Measurements from ENCODE around the gene CFAP126.

CFAP126 gene

DNA sequence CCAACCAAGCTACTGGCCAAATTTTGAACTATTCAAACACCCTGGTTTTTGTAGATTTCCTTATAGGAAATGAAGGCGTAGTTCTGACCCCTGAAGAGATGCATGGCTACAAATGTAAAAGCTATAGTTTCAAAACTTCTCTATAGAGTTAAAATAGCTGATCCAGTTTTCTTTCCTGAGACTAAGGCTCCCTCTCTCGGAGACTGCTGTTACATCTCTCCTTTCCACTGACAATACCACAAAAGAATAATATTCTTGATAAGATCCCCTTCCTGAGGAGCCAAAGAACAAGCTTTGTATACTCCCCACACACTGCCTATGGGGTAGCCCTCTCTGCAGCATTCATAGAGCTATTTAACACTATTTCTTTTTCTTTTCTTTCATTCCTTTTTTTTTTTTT, 6.7 kb upstream of the CFAP126 start:
- Histone ChIP-seq H3K36me3 (ENCODE audit: control insufficient read depth, low read depth, low read length) (no peaks in the 10 kb centered on the region), H3K4me3 (ENCODE audit: low read length) (no peak overlapping the region), H3K27me3 (ENCODE audit: control insufficient read depth, insufficient read depth, low read length) (no peaks in the 10 kb centered on the region), H3K4me1 (ENCODE audit: control insufficient read depth, low read depth, low read length) (no peaks in the 10 kb centered on the region), H3K9me3 (ENCODE audit: control insufficient read depth, low read depth, low read length) (no peaks in the 10 kb centered on the region), H3K27ac (ENCODE audit: low read length) (no peak overlapping the region), H3K9ac (ENCODE audit: low read length) (no peak overlapping the region)

DNA sequence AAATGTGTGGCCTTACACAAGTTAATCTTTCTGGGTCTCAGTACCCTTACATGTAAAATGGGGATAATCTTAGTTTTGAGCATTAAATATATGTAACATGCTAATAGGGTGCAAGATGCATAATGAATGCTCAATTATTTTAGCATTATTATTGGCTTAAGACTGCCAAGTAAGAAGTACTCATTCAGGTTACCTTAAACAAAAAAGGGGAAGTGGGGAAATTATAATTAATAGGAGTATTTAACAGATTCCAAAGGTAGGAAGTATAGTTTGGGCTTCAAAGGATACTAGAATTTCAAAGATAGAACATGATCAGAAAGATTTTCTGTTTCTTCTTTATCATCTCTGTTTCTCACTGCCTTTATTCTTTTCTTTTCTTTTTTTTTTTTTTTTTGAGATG, 5.8 kb upstream of the CFAP126 start:
- Histone ChIP-seq H3K4me1 (ENCODE audit: control insufficient read depth, low read depth, low read length) (no peaks in the 10 kb centered on the region), H3K4me3 (ENCODE audit: low read length) (no peak overlapping the region)

DNA sequence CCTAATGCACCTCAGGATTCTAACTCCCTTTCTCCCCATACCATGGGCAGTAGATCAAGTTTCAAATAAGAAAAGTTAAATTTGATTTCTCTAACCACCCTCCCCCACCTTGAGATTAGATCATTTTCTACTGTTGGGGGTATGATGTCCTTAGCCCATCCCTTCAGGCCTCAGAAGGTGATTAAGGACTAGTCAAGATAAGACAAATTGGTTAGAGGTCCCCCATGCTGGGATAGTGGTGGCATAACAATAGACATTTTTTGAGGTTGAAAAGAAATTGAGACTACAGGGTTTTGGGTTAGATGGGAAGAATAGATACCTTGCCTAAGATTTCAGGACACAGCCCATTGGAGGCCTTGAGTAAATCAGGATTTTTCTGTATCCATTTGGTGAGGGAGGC, 2.5 kb downstream of the CFAP126 start:
- no peak overlapping the region for H3K27ac ChIP-seq (ENCODE audit: low read length)
- H3K9me3 ChIP-seq (ENCODE audit: control insufficient read depth, low read depth, low read length) = no peaks in the 10 kb centered on the region
- peaks cover 10% of the 10 kb centered on the region for H3K4me1 ChIP-seq (ENCODE audit: control insufficient read depth, low read depth, low read length)
- H3K4me3 ChIP-seq (ENCODE audit: low read length) = no peak overlapping the region
- H3K36me3 ChIP-seq (ENCODE audit: control insufficient read depth, low read depth, low read length) = peaks cover 8% of the 10 kb centered on the region
- no peak overlapping the region for H3K9ac ChIP-seq (ENCODE audit: low read length)
- no peaks in the 10 kb centered on the region for H3K27me3 ChIP-seq (ENCODE audit: control insufficient read depth, insufficient read depth, low read length)

More for the DNA sequence above, 5.8 kb upstream of the CFAP126 start:
- Histone ChIP-seq H3K27me3 (ENCODE audit: control insufficient read depth, insufficient read depth, low read length) (no peaks in the 10 kb centered on the region), H3K9me3 (ENCODE audit: control insufficient read depth, low read depth, low read length) (no peaks in the 10 kb centered on the region), H3K27ac (ENCODE audit: low read length) (no peak overlapping the region), H3K36me3 (ENCODE audit: control insufficient read depth, low read depth, low read length) (no peaks in the 10 kb centered on the region), H3K9ac (ENCODE audit: low read length) (no peak overlapping the region)

DNA sequence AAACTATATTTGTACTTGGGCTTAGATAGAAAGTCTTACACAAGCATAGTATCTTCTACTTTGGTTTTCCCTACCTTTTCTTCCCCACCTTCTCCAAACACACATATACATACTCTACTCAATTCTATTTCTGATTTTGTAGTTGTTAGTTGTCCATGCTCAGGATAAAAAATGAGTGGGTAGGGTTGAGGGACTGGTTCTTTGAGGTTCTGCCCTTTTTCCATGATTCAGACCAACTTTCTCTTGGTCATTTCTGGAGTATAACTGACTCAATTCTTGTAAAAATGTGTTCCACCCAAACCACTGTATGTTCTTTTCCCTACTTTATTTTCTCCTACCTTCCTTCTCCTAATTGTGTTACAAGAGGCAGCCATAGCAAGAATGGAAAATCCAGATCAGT, 3.3 kb downstream of the CFAP126 start:
- H3K4me3 ChIP-seq (ENCODE audit: low read length) = no peak overlapping the region
- H3K9me3 ChIP-seq (ENCODE audit: control insufficient read depth, low read depth, low read length) = no peaks in the 10 kb centered on the region
- H3K36me3 ChIP-seq (ENCODE audit: control insufficient read depth, low read depth, low read length) = peaks cover 8% of the 10 kb centered on the region
- H3K27me3 ChIP-seq (ENCODE audit: control insufficient read depth, insufficient read depth, low read length) = no peaks in the 10 kb centered on the region
- no peak overlapping the region for H3K27ac ChIP-seq (ENCODE audit: low read length)
- peaks cover 10% of the 10 kb centered on the region for H3K4me1 ChIP-seq (ENCODE audit: control insufficient read depth, low read depth, low read length)
- no peak overlapping the region for H3K9ac ChIP-seq (ENCODE audit: low read length)

DNA sequence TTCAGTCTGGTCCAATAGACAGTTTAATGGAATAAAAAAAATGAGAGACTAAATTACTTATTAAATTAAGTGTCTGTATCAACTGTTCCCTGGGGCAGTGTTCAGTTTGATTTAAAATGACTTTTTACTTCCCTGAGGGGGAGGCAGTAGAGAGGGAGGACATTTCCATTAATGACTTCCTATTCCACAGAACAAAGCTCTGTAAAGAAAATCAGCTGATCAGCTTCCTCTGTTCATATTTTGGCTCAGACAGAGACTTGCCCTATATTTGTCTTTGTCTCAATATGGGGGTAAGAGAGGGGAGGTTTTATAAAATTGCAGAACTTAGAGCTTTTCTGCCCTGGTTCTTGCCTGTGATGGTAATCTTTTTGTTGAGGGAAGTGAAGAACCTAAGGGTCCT, 8.4 kb downstream of the CFAP126 start:
- H3K9me3 ChIP-seq (ENCODE audit: control insufficient read depth, low read depth, low read length) = no peaks in the 10 kb centered on the region
- no peak overlapping the region for H3K9ac ChIP-seq (ENCODE audit: low read length)
- H3K4me1 ChIP-seq (ENCODE audit: control insufficient read depth, low read depth, low read length) = no peaks in the 10 kb centered on the region
- no peak overlapping the region for H3K4me3 ChIP-seq (ENCODE audit: low read length)
- peaks cover 8% of the 10 kb centered on the region for H3K36me3 ChIP-seq (ENCODE audit: control insufficient read depth, low read depth, low read length)
- H3K27me3 ChIP-seq (ENCODE audit: control insufficient read depth, insufficient read depth, low read length) = no peaks in the 10 kb centered on the region
- no peak overlapping the region for H3K27ac ChIP-seq (ENCODE audit: low read length)

DNA sequence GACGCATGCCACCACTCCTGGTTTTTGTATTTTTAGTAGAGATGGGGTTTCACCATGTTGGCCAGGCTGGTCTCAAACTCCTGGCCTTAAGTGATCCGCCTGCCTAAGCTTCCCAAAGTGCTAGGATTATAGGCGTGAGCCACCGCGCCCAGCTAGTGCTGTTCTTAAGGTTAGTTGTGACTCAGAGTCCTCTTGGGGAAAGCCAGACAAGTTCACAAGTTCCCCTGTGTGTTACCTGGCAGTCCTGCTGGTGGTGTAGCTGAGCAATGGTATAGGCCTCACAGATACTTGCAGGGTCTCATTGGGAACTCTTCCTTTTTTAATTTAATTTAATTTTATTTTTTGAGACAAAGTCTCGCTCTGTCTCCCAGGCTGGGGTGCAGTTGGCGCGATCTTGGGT, 10.6 kb downstream of the CFAP126 start:
- no peak overlapping the region for H3K27ac ChIP-seq (ENCODE audit: low read length)
- no peaks in the 10 kb centered on the region for H3K9me3 ChIP-seq (ENCODE audit: control insufficient read depth, low read depth, low read length)
- H3K27me3 ChIP-seq (ENCODE audit: control insufficient read depth, insufficient read depth, low read length) = no peaks in the 10 kb centered on the region
- no peak overlapping the region for H3K4me3 ChIP-seq (ENCODE audit: low read length)
- peaks cover 3% of the 10 kb centered on the region for H3K36me3 ChIP-seq (ENCODE audit: control insufficient read depth, low read depth, low read length)
- H3K4me1 ChIP-seq (ENCODE audit: control insufficient read depth, low read depth, low read length) = no peaks in the 10 kb centered on the region
- no peak overlapping the region for H3K9ac ChIP-seq (ENCODE audit: low read length)

DNA sequence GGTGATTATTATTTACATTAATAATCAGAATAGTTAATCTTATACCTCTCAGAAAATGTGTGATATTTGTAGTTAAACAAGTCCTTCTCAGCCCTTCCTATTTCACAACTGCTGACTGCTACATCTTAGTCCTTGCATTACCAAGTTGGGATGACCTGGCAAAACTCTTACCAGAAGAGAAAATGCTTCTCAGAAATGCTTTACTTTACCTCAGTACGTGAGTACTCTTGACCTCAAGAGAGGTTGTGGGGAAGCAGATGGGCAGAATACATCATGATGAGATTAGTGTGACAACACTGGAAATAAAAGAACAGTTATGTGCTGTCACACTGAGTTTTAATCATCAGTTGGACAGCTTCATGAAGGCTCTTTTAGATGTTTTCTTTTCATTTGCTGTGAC, 16.2 kb downstream of the CFAP126 start:
- peaks cover 6% of the 10 kb centered on the region for H3K36me3 ChIP-seq (ENCODE audit: control insufficient read depth, low read depth, low read length)
- no peaks in the 10 kb centered on the region for H3K27me3 ChIP-seq (ENCODE audit: control insufficient read depth, insufficient read depth, low read length)
- no peak overlapping the region for H3K27ac ChIP-seq (ENCODE audit: low read length)
- H3K4me3 ChIP-seq (ENCODE audit: low read length) = no peak overlapping the region
- no peak overlapping the region for H3K9ac ChIP-seq (ENCODE audit: low read length)
- no peaks in the 10 kb centered on the region for H3K4me1 ChIP-seq (ENCODE audit: control insufficient read depth, low read depth, low read length)
- no peaks in the 10 kb centered on the region for H3K9me3 ChIP-seq (ENCODE audit: control insufficient read depth, low read depth, low read length)

DNA sequence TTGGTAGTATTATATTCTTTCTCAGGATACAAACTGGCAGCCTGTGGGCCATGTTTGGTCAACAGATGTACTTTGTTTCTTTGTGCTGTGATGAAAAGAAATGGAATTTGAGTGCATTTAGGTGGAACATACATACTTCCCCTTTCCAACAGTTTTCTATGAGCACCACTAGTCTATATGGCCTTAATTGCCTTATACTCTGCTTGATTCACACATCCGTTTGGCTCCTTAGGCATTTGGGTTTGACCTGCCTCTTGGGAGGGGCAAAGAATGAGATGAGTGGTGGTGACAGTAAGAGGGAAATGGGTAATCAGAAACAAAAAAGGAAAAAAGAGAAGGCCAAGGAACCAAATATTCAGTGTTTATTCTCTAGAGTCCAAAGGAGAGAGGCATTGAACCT, 17.0 kb downstream of the CFAP126 start:
- no peak overlapping the region for H3K9ac ChIP-seq (ENCODE audit: low read length)
- H3K27ac ChIP-seq (ENCODE audit: low read length) = no peak overlapping the region
- peaks cover 6% of the 10 kb centered on the region for H3K36me3 ChIP-seq (ENCODE audit: control insufficient read depth, low read depth, low read length)
- H3K9me3 ChIP-seq (ENCODE audit: control insufficient read depth, low read depth, low read length) = no peaks in the 10 kb centered on the region
- H3K4me3 ChIP-seq (ENCODE audit: low read length) = no peak overlapping the region
- H3K4me1 ChIP-seq (ENCODE audit: control insufficient read depth, low read depth, low read length) = no peaks in the 10 kb centered on the region
- no peaks in the 10 kb centered on the region for H3K27me3 ChIP-seq (ENCODE audit: control insufficient read depth, insufficient read depth, low read length)

DNA sequence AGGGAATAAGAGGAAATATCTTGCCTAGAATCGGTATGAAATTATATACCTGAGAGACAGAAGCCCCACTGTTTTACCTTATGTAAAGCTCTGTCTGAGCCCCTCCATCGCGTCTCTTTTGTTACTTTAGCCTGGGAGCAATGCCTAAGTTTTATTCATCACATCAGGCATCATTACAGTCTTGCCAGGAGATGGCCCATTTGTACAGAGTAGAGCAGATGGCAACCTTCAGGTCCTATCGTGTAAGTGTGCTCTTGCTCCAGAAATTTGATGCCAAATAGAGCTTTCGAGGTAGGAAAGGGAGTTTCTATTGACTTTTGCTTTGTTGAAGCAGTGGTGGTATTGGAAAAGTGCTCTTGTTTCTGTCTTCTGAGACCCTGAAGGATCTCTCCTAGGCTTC, 24.9 kb downstream of the CFAP126 start:
- H3K4me3 ChIP-seq (ENCODE audit: low read length) = no peak overlapping the region
- H3K36me3 ChIP-seq (ENCODE audit: control insufficient read depth, low read depth, low read length) = peaks cover 32% of the 10 kb centered on the region
- H3K27me3 ChIP-seq (ENCODE audit: control insufficient read depth, insufficient read depth, low read length) = no peaks in the 10 kb centered on the region
- no peak overlapping the region for H3K27ac ChIP-seq (ENCODE audit: low read length)
- no peaks in the 10 kb centered on the region for H3K9me3 ChIP-seq (ENCODE audit: control insufficient read depth, low read depth, low read length)
- no peaks in the 10 kb centered on the region for H3K4me1 ChIP-seq (ENCODE audit: control insufficient read depth, low read depth, low read length)
- H3K9ac ChIP-seq (ENCODE audit: low read length) = no peak overlapping the region

DNA sequence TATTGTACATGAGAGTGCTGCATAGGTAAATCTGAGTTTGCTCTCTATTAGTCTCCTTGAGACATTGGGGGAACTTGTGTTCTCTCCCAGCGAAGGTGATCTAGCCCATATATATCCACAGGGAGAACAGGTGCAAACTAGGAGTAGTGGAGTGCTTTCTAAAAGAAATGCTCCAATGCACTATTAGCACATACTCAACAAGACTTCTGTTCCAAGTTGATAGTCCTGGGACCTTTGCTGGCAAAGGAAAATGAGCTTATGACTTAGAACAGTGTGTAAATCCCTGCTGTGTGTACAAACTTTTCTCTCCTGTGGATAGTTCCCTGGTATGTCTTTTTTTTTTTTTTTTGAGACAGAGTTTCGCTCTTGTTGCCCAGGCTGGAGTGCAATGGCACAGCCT, 25.5 kb downstream of the CFAP126 start:
- Histone ChIP-seq H3K9ac (ENCODE audit: low read length) (no peak overlapping the region), H3K4me1 (ENCODE audit: control insufficient read depth, low read depth, low read length) (no peaks in the 10 kb centered on the region), H3K4me3 (ENCODE audit: low read length) (no peak overlapping the region), H3K9me3 (ENCODE audit: control insufficient read depth, low read depth, low read length) (no peaks in the 10 kb centered on the region), H3K27me3 (ENCODE audit: control insufficient read depth, insufficient read depth, low read length) (no peaks in the 10 kb centered on the region), H3K27ac (ENCODE audit: low read length) (no peak overlapping the region), H3K36me3 (ENCODE audit: control insufficient read depth, low read depth, low read length) (peaks cover 34% of the 10 kb centered on the region)

DNA sequence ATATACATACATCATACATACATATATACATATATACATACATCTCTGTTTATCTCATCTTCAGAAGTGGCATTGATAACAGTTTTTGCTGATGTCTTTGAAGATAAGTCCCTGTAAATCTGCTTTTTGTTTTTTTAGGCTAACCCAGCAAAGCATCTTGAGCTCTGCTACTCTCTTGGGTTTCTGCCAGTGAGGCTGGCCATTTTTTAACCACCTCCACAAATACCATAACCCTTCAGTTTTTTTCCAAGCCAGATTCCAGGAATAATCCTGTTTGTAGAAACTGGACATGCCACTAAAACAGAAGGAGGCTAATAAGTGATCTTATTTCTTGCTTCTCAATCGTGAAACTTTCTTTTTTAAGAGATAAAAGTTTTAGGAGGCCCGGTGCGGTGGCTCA, 31.9 kb downstream of the CFAP126 start:
- H3K27ac ChIP-seq (ENCODE audit: low read length) = no peak overlapping the region
- H3K4me3 ChIP-seq (ENCODE audit: low read length) = no peak overlapping the region
- peaks cover 28% of the 10 kb centered on the region for H3K36me3 ChIP-seq (ENCODE audit: control insufficient read depth, low read depth, low read length)
- no peaks in the 10 kb centered on the region for H3K4me1 ChIP-seq (ENCODE audit: control insufficient read depth, low read depth, low read length)
- no peak overlapping the region for H3K9ac ChIP-seq (ENCODE audit: low read length)
- no peaks in the 10 kb centered on the region for H3K9me3 ChIP-seq (ENCODE audit: control insufficient read depth, low read depth, low read length)
- no peaks in the 10 kb centered on the region for H3K27me3 ChIP-seq (ENCODE audit: control insufficient read depth, insufficient read depth, low read length)

DNA sequence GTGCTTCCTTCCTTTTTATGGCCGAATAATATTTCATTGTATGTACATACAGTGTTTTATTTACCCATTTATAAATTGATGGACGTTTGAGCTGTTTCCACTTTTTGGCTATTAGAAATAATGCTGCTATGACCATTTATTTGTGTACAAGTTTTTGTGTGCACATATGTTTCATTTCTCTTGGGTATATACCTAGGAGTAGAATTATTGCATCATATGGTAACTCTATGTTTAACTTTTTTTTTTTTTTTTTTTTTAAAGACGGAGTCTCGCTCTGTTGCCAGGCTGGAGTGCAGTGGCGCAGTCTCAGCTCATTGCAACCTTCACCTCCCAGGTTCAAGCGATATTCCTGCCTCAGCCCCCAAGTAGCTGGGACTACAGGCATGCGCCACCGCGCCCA, 34.5 kb downstream of the CFAP126 start:
- Histone ChIP-seq H3K9me3 (ENCODE audit: control insufficient read depth, low read depth, low read length) (no peaks in the 10 kb centered on the region), H3K36me3 (ENCODE audit: control insufficient read depth, low read depth, low read length) (peaks cover 53% of the 10 kb centered on the region), H3K27ac (ENCODE audit: low read length) (no peak overlapping the region), H3K27me3 (ENCODE audit: control insufficient read depth, insufficient read depth, low read length) (no peaks in the 10 kb centered on the region), H3K4me3 (ENCODE audit: low read length) (no peak overlapping the region), H3K9ac (ENCODE audit: low read length) (no peak overlapping the region), H3K4me1 (ENCODE audit: control insufficient read depth, low read depth, low read length) (no peaks in the 10 kb centered on the region)

Measured in iPS-18a (cell line).